GM21447 (cell line): Measurements from ENCODE around the gene ZNF567.
"Not testable (repeated sequence)": the region's sequence is repeated elsewhere in the genome, so short reads cannot be mapped to it uniquely, and the experiment has no call there.

ENCODE experiments used
- ATAC-seq: cut with Tn5 transposase; IDR thresholded peaks from one replicate; pipeline ENCODE4 v1.9.1; 2021; ENCODE audit not compliant: unreplicated experiment

ZNF567 gene

GRCh38 chr19:36687214-36688056, at the start of gene ZNF567:
Gene ZNF567, plus strand, starts transcription at chr19:36687612. Its CDS starts 7,256 bp downstream, at chr19:36694868.
- ATAC-seq = peak; percentile 88

DNA sequence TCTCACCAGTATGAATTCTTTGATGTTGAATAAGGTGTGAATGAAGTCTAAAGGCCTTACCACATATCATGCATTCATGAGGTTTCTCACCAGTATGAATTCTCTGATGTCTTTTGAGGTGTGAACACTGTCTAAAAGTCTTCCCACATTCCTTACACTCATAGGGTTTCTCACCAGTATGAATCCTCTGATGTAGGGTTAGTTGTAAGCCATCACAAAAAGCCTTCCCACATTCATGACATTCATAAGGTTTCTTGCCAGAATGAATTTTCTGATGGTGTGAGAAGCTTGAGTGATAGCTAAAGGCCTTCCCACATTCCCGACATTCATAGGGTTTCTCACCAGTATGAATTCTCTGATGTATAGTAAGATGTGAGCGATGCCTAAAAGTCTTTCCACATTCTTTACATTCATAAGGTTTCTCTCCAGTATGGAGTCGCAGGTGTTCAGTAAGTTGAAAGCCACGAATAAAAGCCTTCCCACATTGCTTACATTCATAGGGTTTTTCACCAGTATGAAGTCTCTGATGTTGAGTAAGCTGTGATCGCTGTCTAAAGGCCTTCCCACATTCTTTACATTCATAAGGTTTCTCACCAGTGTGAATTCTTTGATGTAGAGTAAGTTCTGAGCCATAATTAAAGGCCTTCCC, 48.4 kb upstream of the ZNF567 start:
- ATAC-seq = no peak

GRCh38 chr19:36646746-36647145, 40.7 kb upstream of the ZNF567 start:
- ATAC-seq = no peak

DNA sequence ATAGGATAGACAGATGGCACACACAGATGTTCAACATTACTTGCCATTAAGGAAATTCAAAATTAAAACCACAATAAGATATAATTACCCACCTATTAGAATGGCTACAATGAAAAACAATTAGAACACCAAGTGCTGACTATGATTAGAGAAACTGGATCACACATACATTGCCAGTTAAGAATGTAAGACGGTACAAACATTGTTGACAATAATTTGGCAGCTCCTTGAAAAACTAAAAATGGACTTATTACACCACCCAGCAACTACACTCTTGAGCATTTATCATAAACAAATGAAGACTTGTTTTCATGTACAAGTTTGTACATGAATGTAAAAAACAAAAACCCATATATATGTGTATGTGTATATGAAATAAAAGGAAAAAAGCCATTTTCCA, 34.5 kb upstream of the ZNF567 start:
- ATAC-seq = no peak

DNA sequence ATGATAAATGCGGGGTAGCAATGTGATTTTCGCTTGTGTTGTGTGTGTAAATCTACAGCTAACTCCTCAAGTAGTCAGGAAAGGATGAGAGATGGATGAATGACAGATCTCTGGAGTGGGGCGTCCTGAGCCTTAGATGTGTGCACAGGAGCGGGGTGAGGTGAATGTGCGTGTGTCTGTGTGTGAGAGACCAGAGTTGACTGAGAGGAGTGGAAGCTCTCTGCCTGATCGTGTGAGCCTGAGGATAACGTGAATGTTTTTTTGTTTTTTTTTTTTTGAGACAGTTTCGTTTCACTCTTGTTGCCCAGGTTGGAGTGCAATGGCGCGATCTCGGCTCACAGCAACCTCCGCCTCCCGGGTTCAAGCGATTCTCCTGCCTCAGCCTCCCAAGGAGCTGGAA, 21.6 kb upstream of the ZNF567 start:
- ATAC-seq = no peak

DNA sequence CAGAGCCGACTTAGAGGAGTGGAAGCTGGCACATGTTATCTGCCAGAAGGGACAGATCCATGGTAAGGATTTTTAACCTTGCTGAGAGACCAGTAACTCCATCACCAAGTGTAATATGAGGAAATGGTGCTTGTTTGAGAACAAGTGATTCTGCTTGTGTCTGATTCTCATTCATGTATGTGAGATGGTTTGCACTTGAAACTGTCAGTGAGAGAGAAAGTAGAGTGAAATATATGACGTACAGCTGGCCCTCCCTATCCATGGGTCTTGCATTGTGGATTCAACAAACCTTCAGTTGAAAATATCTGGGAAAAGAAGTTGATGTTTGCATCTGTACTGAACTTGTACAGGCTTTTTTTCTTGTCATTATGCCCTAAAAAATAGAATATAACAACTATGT, 18.8 kb upstream of the ZNF567 start:
- ATAC-seq = no peak

GRCh38 chr19:36672368-36672767, 15.0 kb upstream of the ZNF567 start:
- ATAC-seq = no peak

DNA sequence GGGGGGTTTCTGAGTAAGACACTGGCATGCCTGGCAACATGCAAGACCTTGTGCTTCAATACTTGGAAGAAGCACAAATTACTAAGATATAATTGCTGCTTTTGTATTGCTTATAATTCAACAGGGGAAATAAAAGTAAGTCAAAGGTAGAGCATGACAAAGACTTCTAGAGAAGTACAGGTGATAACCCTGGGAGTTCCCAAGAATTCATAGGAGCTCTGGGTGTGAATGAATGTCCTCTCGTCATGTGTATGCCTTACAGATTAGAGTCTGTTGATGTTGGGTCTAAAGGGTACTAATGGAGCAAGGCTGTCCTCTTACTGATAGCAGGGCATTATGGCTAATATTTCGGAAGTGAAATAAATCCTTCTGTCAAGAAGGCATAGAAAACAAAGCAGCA, 13.2 kb upstream of the ZNF567 start:
- ATAC-seq = no peak

- no peak for ATAC-seq
Measured at GRCh38 chr19:36679455-36679854, 8.0 kb upstream of the ZNF567 start.

- no peak for ATAC-seq
Measured at GRCh38 chr19:36685835-36686234, 1.6 kb upstream of the ZNF567 start.

- peak; percentile 8 for ATAC-seq
Measured at GRCh38 chr19:36686365-36687213, 823 bp upstream of the ZNF567 start.

GRCh38 chr19:36688058-36688457, 646 bp downstream of the ZNF567 start:
- no peak for ATAC-seq

GRCh38 chr19:36707134-36707533, 19.7 kb downstream of the ZNF567 start:
- no peak for ATAC-seq

DNA sequence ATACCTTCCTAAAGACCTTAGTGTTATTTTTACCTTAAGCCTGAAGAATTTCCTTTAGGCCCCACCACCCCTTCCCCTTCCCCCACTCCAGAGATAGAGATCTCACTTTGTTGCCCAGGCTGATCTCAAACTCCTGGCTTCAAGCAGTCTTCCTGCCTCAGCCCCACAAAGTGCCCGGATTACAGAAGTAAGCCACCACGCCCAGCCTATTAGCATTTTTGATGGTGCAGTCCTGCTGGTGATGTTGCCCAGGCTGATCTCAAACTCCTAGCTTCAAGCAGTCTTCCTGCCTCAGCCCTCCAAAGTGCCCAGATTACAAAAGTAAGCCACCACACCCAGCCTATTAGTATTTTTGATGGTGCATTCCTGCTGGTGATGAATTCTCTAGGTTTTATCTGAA, 22.0 kb downstream of the ZNF567 start:
- no peak for ATAC-seq

DNA sequence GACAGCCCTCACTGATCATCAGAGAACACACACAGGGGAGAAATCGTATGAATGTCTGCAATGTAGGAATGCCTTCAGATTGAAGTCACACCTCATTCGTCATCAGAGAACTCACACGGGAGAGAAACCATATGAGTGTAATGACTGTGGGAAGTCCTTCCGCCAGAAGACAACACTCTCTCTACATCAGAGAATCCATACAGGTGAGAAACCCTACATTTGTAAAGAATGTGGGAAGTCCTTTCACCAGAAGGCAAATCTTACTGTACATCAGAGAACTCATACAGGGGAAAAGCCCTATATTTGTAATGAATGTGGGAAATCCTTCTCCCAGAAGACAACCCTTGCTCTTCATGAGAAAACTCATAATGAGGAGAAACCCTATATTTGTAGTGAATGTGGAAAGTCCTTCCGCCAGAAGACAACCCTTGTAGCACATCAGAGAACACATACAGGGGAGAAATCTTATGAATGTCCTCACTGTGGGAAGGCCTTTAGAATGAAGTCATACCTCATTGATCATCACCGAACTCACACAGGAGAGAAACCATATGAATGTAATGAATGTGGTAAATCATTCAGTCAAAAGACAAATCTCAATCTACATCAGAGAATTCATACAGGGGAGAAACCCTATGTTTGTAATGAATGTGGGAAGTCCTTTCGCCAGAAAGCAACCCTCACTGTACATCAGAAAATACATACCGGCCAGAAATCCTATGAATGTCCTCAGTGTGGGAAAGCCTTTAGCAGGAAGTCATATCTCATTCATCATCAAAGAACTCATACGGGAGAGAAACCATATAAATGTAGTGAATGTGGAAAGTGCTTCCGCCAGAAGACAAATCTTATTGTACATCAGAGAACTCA, 32.5 kb downstream of the ZNF567 start:
- ATAC-seq = no peak

- not testable (repeated sequence) for ATAC-seq
Measured at GRCh38 chr19:36736166-36736565, 48.8 kb downstream of the ZNF567 start.

DNA sequence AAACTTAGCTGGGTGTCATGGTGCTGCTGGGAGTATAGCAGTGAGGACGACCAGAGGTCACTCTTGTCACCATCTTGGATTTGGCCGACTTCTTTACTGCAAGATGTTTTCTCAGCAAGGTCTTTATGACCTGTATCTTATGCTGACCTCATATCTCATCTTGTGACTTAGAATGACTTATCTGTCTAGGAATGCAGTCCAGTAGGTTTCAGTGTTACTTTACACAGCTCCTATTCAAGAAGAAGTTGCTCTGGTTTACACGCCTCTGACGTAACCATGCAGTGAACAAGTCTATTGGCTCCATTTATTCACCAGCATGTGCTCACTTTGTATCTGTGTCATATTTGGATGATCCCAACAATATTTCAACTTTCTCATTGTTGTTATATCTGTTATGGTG, 58.5 kb downstream of the ZNF567 start:
- ATAC-seq = no peak

DNA sequence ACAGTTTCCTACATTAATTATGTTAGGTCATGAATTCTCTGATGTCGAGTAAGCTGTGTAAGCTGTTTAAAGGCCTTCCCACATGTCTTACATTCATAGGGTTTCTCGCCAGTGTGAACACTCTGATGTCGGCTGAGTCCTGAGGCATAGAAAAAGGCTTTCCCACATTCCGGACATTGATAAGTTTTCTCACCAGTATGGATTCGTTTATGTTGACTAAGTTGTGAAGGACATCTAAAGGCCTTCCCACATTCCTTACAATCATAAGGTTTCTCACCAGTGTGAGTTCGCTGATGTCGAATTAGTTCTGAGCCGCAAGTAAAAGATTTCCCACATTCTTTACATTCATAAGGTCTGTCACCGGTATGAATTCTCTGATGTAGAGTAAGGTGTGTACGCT, 60.3 kb downstream of the ZNF567 start:
- ATAC-seq = no peak

DNA sequence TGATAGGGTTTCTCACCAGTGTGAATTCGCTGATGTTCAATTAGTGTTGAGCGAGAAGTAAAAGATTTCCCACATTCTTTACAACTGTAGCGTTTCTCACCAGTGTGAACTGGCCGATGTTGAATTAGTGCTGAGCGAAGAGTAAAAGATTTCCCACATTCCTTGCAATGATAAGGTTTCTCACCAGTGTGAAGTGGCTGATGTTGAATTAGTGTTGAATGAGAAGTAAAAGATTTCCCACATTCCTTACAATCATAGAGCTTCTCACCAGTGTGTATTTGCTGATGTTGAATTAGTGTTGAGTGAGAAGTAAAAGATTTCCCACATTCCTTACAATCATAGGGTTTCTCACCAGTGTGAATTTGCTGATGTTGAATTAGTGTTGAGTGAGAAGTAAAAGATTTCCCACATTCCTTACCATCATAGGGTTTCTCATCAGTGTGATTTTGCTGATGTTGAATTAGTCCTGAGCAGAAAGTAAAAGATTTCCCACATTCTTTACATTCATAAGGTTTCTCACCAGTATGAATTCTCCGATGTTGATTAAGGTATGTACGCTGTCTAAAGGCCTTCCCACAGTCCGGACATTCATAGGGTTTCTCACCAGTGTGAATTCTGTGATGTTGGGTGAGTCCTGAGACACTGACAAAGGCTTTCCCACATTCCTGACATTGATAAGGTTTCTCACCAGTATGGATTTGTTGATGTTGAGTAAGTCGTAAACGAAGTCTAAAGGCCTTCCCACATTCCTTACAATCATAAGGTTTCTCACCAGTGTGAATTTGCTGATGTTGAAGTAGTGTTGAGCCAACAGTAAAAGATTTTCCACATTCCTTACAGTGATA, 61.2 kb downstream of the ZNF567 start:
- no peak for ATAC-seq

DNA sequence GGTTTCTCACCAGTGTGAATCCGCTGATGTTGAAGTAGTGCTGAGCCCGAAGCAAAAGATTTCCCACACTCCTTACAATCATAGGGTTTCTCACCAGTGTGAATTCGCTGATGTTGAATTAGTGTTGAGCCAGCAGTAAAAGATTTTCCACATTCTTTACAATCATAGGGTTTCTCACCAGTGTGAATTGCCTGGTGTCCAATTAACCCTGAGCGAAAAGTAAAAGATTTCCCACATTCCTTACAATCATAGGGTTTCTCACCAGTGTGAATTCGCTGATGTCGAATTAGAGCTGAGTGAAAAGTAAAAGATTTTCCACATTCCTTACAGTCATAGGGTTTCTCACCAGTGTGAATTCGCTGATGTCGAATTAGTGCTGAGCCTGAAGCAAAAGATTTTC, 62.2 kb downstream of the ZNF567 start:
- not testable (repeated sequence) for ATAC-seq
